Erythroblast (primary cell): ENCODE data around the gene ALDH1A1.

ENCODE experiments used
- GATA1 ChIP-seq: IDR thresholded peaks from 2 replicates; pipeline ENCODE4 v1.6.1; 2011; ENCODE audit warnings: low read depth, mild to moderate bottlenecking, control low read depth, low read length, moderate library complexity
- POLR2A ChIP-seq: IDR thresholded peaks from 2 replicates; pipeline ENCODE4 v1.6.1; 2011; ENCODE audit warnings: mild to moderate bottlenecking, low read length

DNA sequence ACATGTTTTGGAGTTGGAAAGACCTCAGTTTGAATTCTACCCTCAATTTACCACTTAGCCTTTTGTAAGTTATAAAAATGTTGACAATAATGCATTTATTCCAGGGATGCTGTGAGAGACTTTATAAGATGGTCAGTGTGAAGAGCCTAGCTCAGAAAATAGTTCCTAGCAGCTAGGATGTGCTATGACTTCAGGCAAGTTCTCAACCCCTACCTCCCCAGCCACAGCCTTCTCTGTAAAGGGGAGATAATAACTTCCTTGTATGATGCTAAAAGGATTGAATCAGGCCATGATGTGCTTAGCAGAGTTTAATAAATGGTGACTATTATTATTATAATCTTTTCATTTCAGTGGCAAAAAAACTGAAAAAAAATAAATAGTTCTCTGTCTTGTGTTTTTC, 77.6 kb downstream of the ALDH1A1 start:
- TF ChIP-seq POLR2A: no peak
- TF ChIP-seq GATA1: no peak
